CD14-positive monocyte (primary cell): ENCODE measurements around the gene GZMA. TPM values are rescaled to one million over a fixed set of nuclear protein-coding genes. Genes with fewer than 3 reads are reported as not detected.

Source experiments
- DNase-seq, 3 donors: peaks; one replicate each; pipeline ENCODE4 v3.0.0-alpha.2; 2011 to 2022
- H2AFZ ChIP-seq: 2 replicates; pipeline ENCODE4 v1.6.0; 2012; ENCODE audit warnings: mild to moderate bottlenecking, low read depth, low read length, inconsistent platforms; ENCODE audit not compliant: insufficient read depth, poor library complexity, severe bottlenecking
- H3K27ac ChIP-seq, 2 donors: 1 replicate in 1 of 2; 2 replicates in 1 of 2; pipeline ENCODE4 v1.5.1; 2012 to 2013; ENCODE audit warnings: low read length in 2 of 2, control low read depth in 1 of 2, inconsistent platforms in 1 of 2, low read depth in 1 of 2, mild to moderate bottlenecking in 1 of 2
- H3K27me3 ChIP-seq, 2 donors: one replicate each; pipeline versions ENCODE4 v1.6.0 to v1.6.1; 2011 to 2013; ENCODE audit warnings: low read length in 2 of 2; ENCODE audit not compliant: control insufficient read depth in 2 of 2, insufficient read depth in 2 of 2
- H3K36me3 ChIP-seq, 2 donors: replicated peaks in 1 of 2; 1 replicate in 1 of 2; 2 replicates in 1 of 2; pipeline versions ENCODE4 v1.5.1 to v1.6.1; 2012 to 2013; ENCODE audit warnings: low read length in 2 of 2, control low read depth in 1 of 2, inconsistent platforms in 1 of 2, mild to moderate bottlenecking in 1 of 2; ENCODE audit not compliant: insufficient read depth in 2 of 2, control insufficient read depth in 1 of 2
- H3K4me1 ChIP-seq, 2 donors: 1 replicate in 1 of 2; 2 replicates in 1 of 2; pipeline versions ENCODE4 v1.5.1 to v1.6.1; 2012 to 2013; ENCODE audit warnings: low read length in 2 of 2, control low read depth in 1 of 2, inconsistent platforms in 1 of 2, mild to moderate bottlenecking in 1 of 2, moderate library complexity in 1 of 2; ENCODE audit not compliant: insufficient read depth in 2 of 2, control insufficient read depth in 1 of 2
- H3K4me2 ChIP-seq: replicated peaks from 2 replicates; pipeline ENCODE3; 2012; ENCODE audit warnings: low read length, moderate library complexity, mild to moderate bottlenecking; ENCODE audit not compliant: poor library complexity, severe bottlenecking; ENCODE audit errors: extremely low read depth
- H3K4me3 ChIP-seq, 3 experiments: fragments of 200-600 bp in 1 of 3; sonication (generic) in 1 of 3; replicated peaks in 1 of 3; 1 replicate in 2 of 3; 2 replicates in 1 of 3; pipeline ENCODE4 v1.5.1; 2011 to 2013; ENCODE audit warnings: low read length in 3 of 3, mild to moderate bottlenecking in 3 of 3, control low read depth in 2 of 3, low read depth in 2 of 3, inconsistent platforms in 1 of 3, moderate library complexity in 1 of 3
- H3K79me2 ChIP-seq: 2 replicates; pipeline ENCODE4 v1.6.0; 2012; ENCODE audit warnings: mild to moderate bottlenecking, control low read depth, inconsistent platforms, low read length, moderate library complexity; ENCODE audit not compliant: insufficient read depth
- H3K9ac ChIP-seq: 2 replicates; pipeline ENCODE4 v1.6.0; 2017; ENCODE audit warnings: low read length, mild to moderate bottlenecking; ENCODE audit not compliant: insufficient read depth, poor library complexity, severe bottlenecking
- H3K9me3 ChIP-seq, 2 donors: replicated peaks in 1 of 2; 1 replicate in 1 of 2; 2 replicates in 1 of 2; pipeline versions ENCODE4 v1.5.1 to v1.6.1; 2012 to 2013; ENCODE audit warnings: low read length in 2 of 2, control low read depth in 1 of 2; ENCODE audit not compliant: control insufficient read depth in 1 of 2, insufficient read depth in 1 of 2
- H4K20me1 ChIP-seq: 2 replicates; pipeline ENCODE4 v1.6.0; 2012; ENCODE audit warnings: mild to moderate bottlenecking, low read length, control low read depth, moderate library complexity; ENCODE audit not compliant: insufficient read depth
- H3K27ac Mint-ChIP-seq, 7 donors: one replicate each; pipeline ENCODE4 v1.8.0; 2020; ENCODE audit warnings: mild to moderate bottlenecking in 7 of 7, mixed read lengths in 7 of 7, moderate library complexity in 6 of 7, inconsistent platforms in 2 of 7
- H3K27me3 Mint-ChIP-seq, 3 donors: one replicate each; pipeline ENCODE4 v1.8.0; 2021 to 2022; ENCODE audit warnings: low read depth in 3 of 3, mild to moderate bottlenecking in 3 of 3, mixed read lengths in 3 of 3, moderate library complexity in 3 of 3, inconsistent platforms in 1 of 3
- H3K36me3 Mint-ChIP-seq, 2 donors: one replicate each; pipeline ENCODE4 v1.8.0; 2020; ENCODE audit warnings: mixed read lengths in 2 of 2, inconsistent platforms in 1 of 2, mild to moderate bottlenecking in 1 of 2
- H3K4me1 Mint-ChIP-seq: one replicate; pipeline ENCODE4 v1.8.0; 2020; ENCODE audit warnings: mild to moderate bottlenecking, mixed read lengths
- H3K4me3 Mint-ChIP-seq, 2 donors: one replicate each; pipeline ENCODE4 v1.8.0; 2020; ENCODE audit warnings: mild to moderate bottlenecking in 2 of 2, mixed read lengths in 2 of 2, moderate library complexity in 1 of 2
- H3K9me3 Mint-ChIP-seq, 7 donors: one replicate each; pipeline ENCODE4 v1.8.0; 2020 to 2022; ENCODE audit warnings: mixed read lengths in 7 of 7, mild to moderate bottlenecking in 6 of 7, moderate library complexity in 6 of 7, inconsistent platforms in 2 of 7
- WGBS: methylation state at CpG from one replicate; pipeline ENCODE4 v1.1.5; 2013; ENCODE audit warnings: missing lambda C conversion rate; ENCODE audit not compliant: insufficient coverage; 5-methylcytosine and 5-hydroxymethylcytosine counted together
- intact Hi-C, 2 donors: fragments of 100-400 bp; cut with micrococcal nuclease; formaldehyde crosslinking; loops; one replicate each; pipeline versions ENCODE4 v1.15.0 to v1.15.1; 2023
- polyA plus RNA-seq, 3 donors: library from polyadenylated mRNA; depleted of rRNA in 1 of 3; unstranded in 2 of 3; stranded (reverse) in 1 of 3; fragments of 300-500 nt in 2 of 3; fragments of >200 nt in 1 of 3; fragmentation: Illumina TruSeq in 2 of 3; gene quantifications; 1 replicate in 2 of 3; 2 replicates in 1 of 3; pipeline ENCODE4 v1.2.3, GENCODE V29; 2012 to 2021
- TF ChIP-seq, protein P1 (sequence below): fragments of 200-600 bp; IDR thresholded peaks from one replicate; pipeline ENCODE4 v1.8.0; 2022; ENCODE audit warnings: antibody characterized with exemption, mild to moderate bottlenecking

GZMA gene
- polyA plus RNA-seq, 3 donors, result 2.3 to 2.6 TPM; not detected in 1

- no peaks in the 10 kb centered on the region for H3K36me3 ChIP-seq
- H3K79me2 ChIP-seq, result no peaks in the 10 kb centered on the region
- Mint-ChIP-seq H3K4me3 (no peak overlapping the region), H3K9me3 (no peaks in the 10 kb centered on the region), H3K36me3 (no peaks in the 10 kb centered on the region), H3K27me3 (peaks cover 11 to 16% (median 13%) of the 10 kb centered on the region in 3 donors), H3K27ac (no peak overlapping the region), H3K4me1 (peaks cover 3% of the 10 kb centered on the region)
- no peaks in the 10 kb centered on the region for H4K20me1 ChIP-seq
- no peak overlapping the region for H3K9ac ChIP-seq
- no peak overlapping the region for H3K4me2 ChIP-seq
- intact Hi-C loops, result loop anchor here in 1 of 2 donors (5.0 kb wide), 1 partner anchor 632 kb away; the partner anchor contains the start of gene SNX18
- TF ChIP-seq, protein P1, sequence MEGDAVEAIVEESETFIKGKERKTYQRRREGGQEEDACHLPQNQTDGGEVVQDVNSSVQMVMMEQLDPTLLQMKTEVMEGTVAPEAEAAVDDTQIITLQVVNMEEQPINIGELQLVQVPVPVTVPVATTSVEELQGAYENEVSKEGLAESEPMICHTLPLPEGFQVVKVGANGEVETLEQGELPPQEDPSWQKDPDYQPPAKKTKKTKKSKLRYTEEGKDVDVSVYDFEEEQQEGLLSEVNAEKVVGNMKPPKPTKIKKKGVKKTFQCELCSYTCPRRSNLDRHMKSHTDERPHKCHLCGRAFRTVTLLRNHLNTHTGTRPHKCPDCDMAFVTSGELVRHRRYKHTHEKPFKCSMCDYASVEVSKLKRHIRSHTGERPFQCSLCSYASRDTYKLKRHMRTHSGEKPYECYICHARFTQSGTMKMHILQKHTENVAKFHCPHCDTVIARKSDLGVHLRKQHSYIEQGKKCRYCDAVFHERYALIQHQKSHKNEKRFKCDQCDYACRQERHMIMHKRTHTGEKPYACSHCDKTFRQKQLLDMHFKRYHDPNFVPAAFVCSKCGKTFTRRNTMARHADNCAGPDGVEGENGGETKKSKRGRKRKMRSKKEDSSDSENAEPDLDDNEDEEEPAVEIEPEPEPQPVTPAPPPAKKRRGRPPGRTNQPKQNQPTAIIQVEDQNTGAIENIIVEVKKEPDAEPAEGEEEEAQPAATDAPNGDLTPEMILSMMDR, result no peak
- H3K4me1 ChIP-seq, result no peaks in the 10 kb centered on the region
- H2AFZ ChIP-seq, result no peak overlapping the region
- 100% methylated on average over 1 of the region's 2 CpGs for WGBS
- H3K9me3 ChIP-seq, result no peaks in the 10 kb centered on the region
- no peak overlapping the region for H3K27ac ChIP-seq
- DNase-seq, result no peak
- H3K4me3 ChIP-seq, result no peak overlapping the region
- peaks cover 0 to 4% of the 10 kb centered on the region in 2 donors for H3K27me3 ChIP-seq
Measured at GRCh38 chr5:55149308-55149795, 46.9 kb downstream of the GZMA start.

DNA sequence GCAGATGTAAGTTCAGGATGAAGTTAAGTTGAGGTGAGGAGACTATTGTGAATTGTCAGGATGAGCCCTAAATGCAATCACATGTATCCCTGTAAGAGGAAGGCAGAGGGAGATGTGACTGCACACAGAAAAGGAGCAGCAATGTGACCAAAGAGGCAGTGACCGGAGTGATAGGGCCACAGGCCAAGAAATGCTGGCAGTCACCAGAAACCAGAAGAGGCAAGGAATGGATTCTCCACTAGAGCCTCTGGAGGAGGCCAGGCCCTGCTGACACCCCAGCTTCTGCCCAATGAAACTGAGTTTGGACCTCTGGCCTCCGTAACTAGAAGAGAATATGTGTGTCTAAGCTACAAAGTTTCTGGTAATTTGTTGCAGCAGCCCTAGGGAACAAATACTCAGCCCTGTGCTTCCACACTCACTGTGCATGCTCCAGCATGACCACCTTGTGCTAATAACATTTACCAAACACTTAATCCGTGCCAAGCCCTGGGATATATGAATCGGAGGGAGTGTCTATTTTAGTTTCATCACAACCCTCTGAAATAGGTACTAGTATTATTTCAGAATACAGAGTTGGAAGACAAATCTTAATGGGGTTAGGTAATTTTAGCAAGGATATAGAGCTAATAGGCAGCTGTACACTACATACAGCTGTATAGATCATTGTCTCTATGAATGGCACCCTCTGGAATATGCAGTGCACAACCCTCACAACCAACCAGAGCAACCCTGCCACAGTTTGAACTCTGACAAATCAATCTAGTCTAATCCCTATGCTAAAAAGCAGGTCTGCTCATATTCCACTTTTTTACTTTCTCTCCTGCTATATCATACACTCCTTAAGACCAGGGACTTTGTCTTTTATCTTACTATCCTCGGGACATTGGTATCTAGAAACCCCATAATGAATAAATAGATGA is 49.7 kb downstream of the GZMA start:
- H3K4me1 ChIP-seq, result no peaks in the 10 kb centered on the region
- no peaks in the 10 kb centered on the region for H3K79me2 ChIP-seq
- H3K36me3 ChIP-seq, result no peaks in the 10 kb centered on the region
- H3K27me3 ChIP-seq, result peaks cover 0 to 4% of the 10 kb centered on the region in 2 donors
- Mint-ChIP-seq H3K4me3 (no peak overlapping the region), H3K4me1 (no peaks in the 10 kb centered on the region), H3K9me3 (peaks cover 0 to 8% (median 2%) of the 10 kb centered on the region in 7 donors), H3K27ac (peak overlapping the region in 1 of 7 donors; percentile 2), H3K36me3 (no peaks in the 10 kb centered on the region), H3K27me3 (peaks cover 11 to 20% (median 13%) of the 10 kb centered on the region in 3 donors)
- no peaks in the 10 kb centered on the region for H4K20me1 ChIP-seq
- DNase-seq, result no peak
- TF ChIP-seq, protein P1, result no peak
- H3K27ac ChIP-seq, result no peak overlapping the region
- H2AFZ ChIP-seq, result no peak overlapping the region
- intact Hi-C loops, result no loop called here
- no peak overlapping the region for H3K9ac ChIP-seq
- 80% methylated on average over 1 of the region's 5 CpGs for WGBS
- H3K4me2 ChIP-seq, result no peak overlapping the region
- no peaks in the 10 kb centered on the region for H3K9me3 ChIP-seq
- no peak overlapping the region for H3K4me3 ChIP-seq
